Measurements from ENCODE around the gene COL28A1. TPM values are rescaled to one million over a fixed set of nuclear protein-coding genes. Genes with fewer than 3 reads are reported as not detected.

Gene COL28A1
- polyA plus RNA-seq, 1 experiment, result 0.04 TPM

DNA sequence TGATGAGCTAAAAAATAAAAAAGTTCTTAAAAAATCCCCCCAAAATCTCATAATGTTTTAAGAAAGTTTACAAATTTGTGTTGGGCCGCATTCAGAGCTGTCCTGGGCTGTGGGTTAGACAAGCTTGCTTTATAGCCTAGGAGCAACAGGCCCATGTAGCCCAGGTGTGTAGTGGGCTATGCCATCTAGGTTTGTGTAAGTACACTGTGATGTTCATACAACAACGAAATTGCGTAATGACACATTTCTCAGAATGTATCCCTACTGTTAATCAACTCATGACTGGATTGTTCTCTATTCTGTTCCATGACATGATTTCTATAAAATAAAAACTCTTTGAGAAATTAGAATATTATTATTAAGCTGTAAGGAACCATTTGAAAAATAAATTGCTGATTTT lies 44.0 kb upstream of the COL28A1 start:
- CTCF ChIA-PET, result no interaction called here
- TF ChIP-seq, protein P1, sequence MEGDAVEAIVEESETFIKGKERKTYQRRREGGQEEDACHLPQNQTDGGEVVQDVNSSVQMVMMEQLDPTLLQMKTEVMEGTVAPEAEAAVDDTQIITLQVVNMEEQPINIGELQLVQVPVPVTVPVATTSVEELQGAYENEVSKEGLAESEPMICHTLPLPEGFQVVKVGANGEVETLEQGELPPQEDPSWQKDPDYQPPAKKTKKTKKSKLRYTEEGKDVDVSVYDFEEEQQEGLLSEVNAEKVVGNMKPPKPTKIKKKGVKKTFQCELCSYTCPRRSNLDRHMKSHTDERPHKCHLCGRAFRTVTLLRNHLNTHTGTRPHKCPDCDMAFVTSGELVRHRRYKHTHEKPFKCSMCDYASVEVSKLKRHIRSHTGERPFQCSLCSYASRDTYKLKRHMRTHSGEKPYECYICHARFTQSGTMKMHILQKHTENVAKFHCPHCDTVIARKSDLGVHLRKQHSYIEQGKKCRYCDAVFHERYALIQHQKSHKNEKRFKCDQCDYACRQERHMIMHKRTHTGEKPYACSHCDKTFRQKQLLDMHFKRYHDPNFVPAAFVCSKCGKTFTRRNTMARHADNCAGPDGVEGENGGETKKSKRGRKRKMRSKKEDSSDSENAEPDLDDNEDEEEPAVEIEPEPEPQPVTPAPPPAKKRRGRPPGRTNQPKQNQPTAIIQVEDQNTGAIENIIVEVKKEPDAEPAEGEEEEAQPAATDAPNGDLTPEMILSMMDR (IDR thresholded peaks at IDR 0.05; ENCODE audit: insufficient read depth, low read depth, low read length), result no peak
- DNase-seq (ENCODE audit: low read depth), result no peak
- no peaks in the 10 kb centered on the region for H3K27me3 ChIP-seq (ENCODE audit: control insufficient read depth, insufficient read depth, low read length)
- H3K4me3 ChIP-seq (ENCODE audit: low read depth, low read length), result no peak overlapping the region
- POLR2A ChIA-PET, result no interaction called here
- peaks cover 1% of the 10 kb centered on the region; the same call in 1 of the 2 replicates for H3K36me3 ChIP-seq (ENCODE audit: control insufficient read depth, insufficient read depth, low read length)

DNA sequence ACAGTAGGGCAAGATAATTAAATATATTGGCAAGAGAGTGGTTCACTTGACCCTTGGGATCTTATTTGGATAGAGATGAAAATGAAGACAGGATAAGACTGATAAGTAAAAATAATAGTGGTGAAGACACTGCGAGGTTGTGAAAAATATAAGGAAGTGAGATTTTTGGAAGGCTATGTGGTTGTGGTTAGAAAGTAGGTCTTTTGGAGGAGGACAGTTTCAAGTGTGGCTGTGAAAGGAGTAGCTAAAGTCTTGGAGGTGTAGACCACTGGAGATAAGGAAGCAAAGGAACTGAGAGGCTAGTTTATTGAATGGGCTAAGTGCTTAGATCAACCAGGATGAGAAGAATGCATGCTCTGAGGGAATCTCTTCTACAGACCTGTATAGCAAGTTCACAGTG lies 42.2 kb upstream of the COL28A1 start:
- CTCF ChIA-PET, result no interaction called here
- TF ChIP-seq, protein P1 (IDR thresholded peaks at IDR 0.05; ENCODE audit: insufficient read depth, low read depth, low read length), result no peak
- Histone ChIP-seq H3K4me3 (ENCODE audit: low read depth, low read length) (no peak overlapping the region), H3K36me3 (ENCODE audit: control insufficient read depth, insufficient read depth, low read length) (peaks cover 1% of the 10 kb centered on the region; the same call in 1 of the 2 replicates), H3K27me3 (ENCODE audit: control insufficient read depth, insufficient read depth, low read length) (no peaks in the 10 kb centered on the region)
- no peak for DNase-seq (ENCODE audit: low read depth)
- POLR2A ChIA-PET, result no interaction called here

DNA sequence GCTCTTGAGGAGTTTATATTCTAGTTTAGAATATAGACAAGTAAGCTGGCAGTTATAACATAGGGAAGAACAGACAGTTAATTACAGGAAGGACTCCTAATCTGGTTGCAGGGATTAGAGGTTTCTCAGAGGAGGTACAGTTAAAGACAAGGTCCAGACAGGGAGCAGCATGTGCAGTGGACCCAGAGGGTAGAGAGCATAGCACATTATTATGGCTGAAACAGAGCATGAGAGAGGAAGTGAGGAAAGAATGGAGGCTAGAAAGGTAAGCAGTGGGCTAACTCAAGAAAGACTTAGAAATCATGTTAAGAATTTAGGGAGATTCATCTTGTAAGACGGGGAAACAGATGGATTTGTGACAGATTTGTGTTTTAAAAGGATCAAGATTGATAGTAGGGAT lies 40.7 kb upstream of the COL28A1 start:
- DNase-seq (ENCODE audit: low read depth), result no peak
- POLR2A ChIA-PET, result no interaction called here
- Histone ChIP-seq H3K4me3 (ENCODE audit: low read depth, low read length) (no peak overlapping the region), H3K36me3 (ENCODE audit: control insufficient read depth, insufficient read depth, low read length) (no peaks in the 10 kb centered on the region), H3K27me3 (ENCODE audit: control insufficient read depth, insufficient read depth, low read length) (no peaks in the 10 kb centered on the region)
- CTCF ChIA-PET, result no interaction called here
- TF ChIP-seq, protein P1 (IDR thresholded peaks at IDR 0.05; ENCODE audit: insufficient read depth, low read depth, low read length), result no peak

DNA sequence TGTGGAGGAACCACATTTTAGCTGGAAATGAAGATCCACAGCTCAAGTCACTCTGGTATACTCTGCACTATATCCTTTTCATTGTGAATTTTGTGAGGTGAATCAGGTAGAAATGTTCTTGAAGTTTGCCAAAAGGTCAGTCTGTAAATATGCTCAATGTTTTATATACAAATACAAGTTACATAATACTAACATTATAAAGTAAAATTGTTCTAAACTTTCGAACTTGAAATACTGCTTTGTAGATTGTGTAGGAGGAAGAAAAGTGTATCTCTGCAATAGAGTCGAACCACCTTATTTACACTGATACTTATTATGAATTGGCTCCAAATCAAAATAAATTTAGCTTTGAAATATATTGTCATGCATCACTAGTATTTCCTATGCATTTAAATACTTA lies 38.0 kb upstream of the COL28A1 start:
- CTCF ChIA-PET, result no interaction called here
- POLR2A ChIA-PET, result no interaction called here
- TF ChIP-seq, protein P1 (IDR thresholded peaks at IDR 0.05; ENCODE audit: insufficient read depth, low read depth, low read length), result no peak
- Histone ChIP-seq H3K27me3 (ENCODE audit: control insufficient read depth, insufficient read depth, low read length) (no peaks in the 10 kb centered on the region), H3K36me3 (ENCODE audit: control insufficient read depth, insufficient read depth, low read length) (no peaks in the 10 kb centered on the region), H3K4me3 (ENCODE audit: low read depth, low read length) (no peak overlapping the region)
- no peak for DNase-seq (ENCODE audit: low read depth)

DNA sequence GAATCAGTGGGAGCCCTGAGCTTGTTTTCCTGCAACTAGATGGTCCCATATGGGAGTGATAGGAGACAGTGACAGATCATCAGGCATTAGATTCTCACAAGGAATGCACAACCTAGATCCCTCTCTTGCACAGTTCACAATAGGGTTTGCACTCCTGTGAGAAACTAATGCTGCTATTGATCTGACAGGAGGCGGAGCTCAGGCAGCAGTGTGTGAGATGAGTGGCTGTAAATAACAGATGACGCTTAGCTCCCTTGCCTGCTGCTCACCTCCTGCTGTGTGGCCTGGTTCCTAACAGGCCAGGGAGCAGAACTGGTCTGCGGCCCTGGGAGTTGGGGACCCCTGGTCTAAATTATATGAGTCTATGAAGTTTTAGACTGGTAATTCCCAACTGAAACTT lies 34.9 kb upstream of the COL28A1 start:
- DNase-seq (ENCODE audit: low read depth), result no peak
- CTCF ChIA-PET, result no interaction called here
- H3K27me3 ChIP-seq (ENCODE audit: control insufficient read depth, insufficient read depth, low read length), result no peaks in the 10 kb centered on the region
- TF ChIP-seq, protein P1 (IDR thresholded peaks at IDR 0.05; ENCODE audit: insufficient read depth, low read depth, low read length), result no peak
- POLR2A ChIA-PET, result no interaction called here
- no peaks in the 10 kb centered on the region for H3K36me3 ChIP-seq (ENCODE audit: control insufficient read depth, insufficient read depth, low read length)
- no peak overlapping the region for H3K4me3 ChIP-seq (ENCODE audit: low read depth, low read length)

All from BJ (cell line).